WTC11 (cell line): ENCODE data around the gene MAB21L3.

Experiments
- CBFB ChIP-seq: sonication (generic); formaldehyde crosslinking; IDR thresholded peaks from 2 replicates; pipeline ENCODE4 v1.8.1; 2022; ENCODE audit warnings: mild to moderate bottlenecking, low read depth, missing genetic modification reagents
- FOXP1 ChIP-seq: sonication (generic); formaldehyde crosslinking; IDR thresholded peaks from 2 replicates; pipeline ENCODE4 v1.8.0; 2022; ENCODE audit warnings: missing genetic modification reagents, mild to moderate bottlenecking, moderate library complexity, borderline replicate concordance
- IRF1 ChIP-seq: sonication (generic); formaldehyde crosslinking; IDR thresholded peaks from 2 replicates; pipeline ENCODE4 v1.8.0; 2023; ENCODE audit warnings: missing genetic modification reagents
- KAT7 ChIP-seq: sonication (generic); formaldehyde crosslinking; IDR thresholded peaks from 2 replicates; pipeline ENCODE4 v1.8.1; 2023; ENCODE audit warnings: missing genetic modification reagents, mild to moderate bottlenecking, borderline replicate concordance
- SMAD3 ChIP-seq: sonication (generic); formaldehyde crosslinking; IDR thresholded peaks from 2 replicates; pipeline ENCODE4 v1.8.0; 2022; ENCODE audit warnings: missing genetic modification reagents, mild to moderate bottlenecking, borderline replicate concordance
- USF2 ChIP-seq: sonication (generic); formaldehyde crosslinking; IDR thresholded peaks from 2 replicates; pipeline ENCODE4 v1.8.1; 2023; ENCODE audit warnings: mild to moderate bottlenecking, missing genetic modification reagents, moderate library complexity
- ZNF263 ChIP-seq: sonication (generic); formaldehyde crosslinking; IDR thresholded peaks from 2 replicates; pipeline ENCODE4 v1.8.1; 2022; ENCODE audit warnings: low read depth, mild to moderate bottlenecking, moderate library complexity, missing genetic modification reagents
- ZNF512 ChIP-seq: sonication (generic); formaldehyde crosslinking; IDR thresholded peaks from 2 replicates; pipeline ENCODE4 v1.8.1; 2022; ENCODE audit warnings: missing genetic modification reagents, borderline replicate concordance
- TF ChIP-seq, protein P1 (sequence below): sonication (generic); formaldehyde crosslinking; conservative IDR thresholded peaks from 2 replicates; pipeline ENCODE4 v1.8.1; 2022; ENCODE audit warnings: mild to moderate bottlenecking, missing genetic modification reagents
- TF ChIP-seq, protein P2 (sequence below): fragments of 200-600 bp; IDR thresholded peaks from 2 replicates; pipeline ENCODE4 v1.8.0; 2022; ENCODE audit warnings: antibody characterized with exemption

DNA sequence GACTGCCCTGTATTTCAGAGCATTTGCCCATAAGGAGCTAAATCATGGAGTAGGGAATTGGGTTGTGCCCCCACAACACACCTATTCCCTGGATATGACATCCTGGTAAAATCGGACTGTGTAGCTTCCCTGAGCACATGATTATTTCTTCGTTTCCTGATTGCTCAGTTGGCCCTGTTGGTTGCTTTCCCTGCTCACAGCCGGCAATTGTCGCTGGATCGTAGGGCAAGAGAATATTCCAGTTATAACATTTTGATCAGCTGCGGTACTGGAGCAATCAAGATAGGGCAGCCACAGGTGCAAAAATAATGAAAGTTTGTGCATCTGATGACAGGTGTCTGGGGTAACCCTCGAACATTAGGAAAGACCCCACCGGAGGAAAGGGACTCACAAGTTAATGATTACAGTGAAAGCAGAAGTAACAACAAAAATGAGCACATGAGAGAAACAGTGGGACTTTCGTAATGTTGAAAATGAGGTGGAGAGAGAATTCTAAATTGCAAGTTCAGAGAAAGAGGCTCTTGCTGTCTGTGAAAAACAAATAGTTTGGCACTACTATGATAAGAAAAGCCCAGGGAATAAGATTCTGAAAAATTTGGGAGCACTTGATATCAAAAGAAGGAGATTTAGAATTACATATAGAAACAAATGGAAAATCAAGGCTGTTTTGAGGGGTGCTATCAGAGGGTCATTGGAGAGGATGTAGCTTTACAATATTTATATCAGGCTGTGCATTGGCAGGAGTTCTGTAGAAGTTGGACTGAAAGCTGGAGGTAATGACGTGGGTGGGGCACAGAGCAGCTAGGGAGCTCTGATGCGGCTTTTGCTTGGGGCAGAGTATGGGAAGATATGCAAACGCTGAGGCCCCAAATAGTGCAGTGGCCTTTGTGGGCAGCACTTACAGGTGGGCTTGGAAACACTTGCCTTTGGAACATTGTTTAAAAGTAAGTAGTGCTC is at the start of gene MAB21L3:
- no peak for TF ChIP-seq KAT7
- TF ChIP-seq, protein P1, sequence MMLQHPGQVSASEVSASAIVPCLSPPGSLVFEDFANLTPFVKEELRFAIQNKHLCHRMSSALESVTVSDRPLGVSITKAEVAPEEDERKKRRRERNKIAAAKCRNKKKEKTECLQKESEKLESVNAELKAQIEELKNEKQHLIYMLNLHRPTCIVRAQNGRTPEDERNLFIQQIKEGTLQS, result no peak
- TF ChIP-seq, protein P2, sequence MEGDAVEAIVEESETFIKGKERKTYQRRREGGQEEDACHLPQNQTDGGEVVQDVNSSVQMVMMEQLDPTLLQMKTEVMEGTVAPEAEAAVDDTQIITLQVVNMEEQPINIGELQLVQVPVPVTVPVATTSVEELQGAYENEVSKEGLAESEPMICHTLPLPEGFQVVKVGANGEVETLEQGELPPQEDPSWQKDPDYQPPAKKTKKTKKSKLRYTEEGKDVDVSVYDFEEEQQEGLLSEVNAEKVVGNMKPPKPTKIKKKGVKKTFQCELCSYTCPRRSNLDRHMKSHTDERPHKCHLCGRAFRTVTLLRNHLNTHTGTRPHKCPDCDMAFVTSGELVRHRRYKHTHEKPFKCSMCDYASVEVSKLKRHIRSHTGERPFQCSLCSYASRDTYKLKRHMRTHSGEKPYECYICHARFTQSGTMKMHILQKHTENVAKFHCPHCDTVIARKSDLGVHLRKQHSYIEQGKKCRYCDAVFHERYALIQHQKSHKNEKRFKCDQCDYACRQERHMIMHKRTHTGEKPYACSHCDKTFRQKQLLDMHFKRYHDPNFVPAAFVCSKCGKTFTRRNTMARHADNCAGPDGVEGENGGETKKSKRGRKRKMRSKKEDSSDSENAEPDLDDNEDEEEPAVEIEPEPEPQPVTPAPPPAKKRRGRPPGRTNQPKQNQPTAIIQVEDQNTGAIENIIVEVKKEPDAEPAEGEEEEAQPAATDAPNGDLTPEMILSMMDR, result no peak
- no peak for TF ChIP-seq SMAD3
- no peak for TF ChIP-seq FOXP1 (CRISPR knock-in tag)
- no peak for TF ChIP-seq ZNF263 (CRISPR knock-in tag)
- no peak for TF ChIP-seq CBFB
- TF ChIP-seq IRF1, result no peak
- no peak for TF ChIP-seq USF2 (CRISPR knock-in tag)
- no peak for TF ChIP-seq ZNF512 (CRISPR knock-in tag)
